HEK293 (cell line): ENCODE data around the gene TPO.

Experiments
- CTCF ChIA-PET: fragments of 350-600 bp; formaldehyde crosslinking; extraction: SDS; loops from one replicate; lab custom pipeline; 2021; ENCODE audit warnings: antibody characterized with exemption; lab: Yijun Ruan, JAX
- POLR2A ChIA-PET: fragments of 300-600 bp; formaldehyde crosslinking; extraction: SDS; loops from one replicate; lab custom pipeline; 2020; ENCODE audit warnings: antibody characterized with exemption, inconsistent platforms; lab: Yijun Ruan, JAX
- H3K27ac ChIP-seq: fragments of 200-500 bp; sonication (Bioruptor generic); 2 replicates; pipeline ENCODE4 v1.5.1; 2014; ENCODE audit warnings: low read depth, low read length, control low read depth, inconsistent platforms; ENCODE audit errors: extremely low read depth
- H3K36me3 ChIP-seq, 2 experiments: fragments of 200-500 bp in 1 of 2; sonication (Bioruptor generic) in 1 of 2; 1 replicate in 1 of 2; 2 replicates in 1 of 2; pipeline ENCODE4 v1.5.1; 2014 to 2017; ENCODE audit warnings: inconsistent platforms in 2 of 2, low read length in 2 of 2; ENCODE audit not compliant: control insufficient read depth in 2 of 2, insufficient read depth in 1 of 2
- H3K4me1 ChIP-seq: fragments of 200-500 bp; sonication (Bioruptor generic); 2 replicates; pipeline ENCODE4 v1.5.1; 2014; ENCODE audit warnings: mild to moderate bottlenecking, low read length, inconsistent platforms; ENCODE audit not compliant: control insufficient read depth, insufficient read depth
- H3K4me3 ChIP-seq: 2 replicates; pipeline ENCODE4 v1.5.1; 2011; ENCODE audit warnings: low read depth, mild to moderate bottlenecking, control low read depth, low read length, moderate library complexity
- H3K9me3 ChIP-seq: fragments of 200-500 bp; sonication (Bioruptor generic); 2 replicates; pipeline ENCODE4 v1.5.1; 2014; ENCODE audit warnings: low read depth, low read length, inconsistent platforms; ENCODE audit not compliant: control insufficient read depth, insufficient read depth
- BCL11B ChIP-seq: fragments of 450-650 bp; formaldehyde crosslinking; IDR thresholded peaks from 2 replicates; pipeline ENCODE4 v1.5.1; 2016; ENCODE audit warnings: low read depth, missing biosample characterization, missing genetic modification characterization
- BCL6B ChIP-seq: fragments of 450-650 bp; formaldehyde crosslinking; IDR thresholded peaks from 2 replicates; pipeline ENCODE4 v1.5.1; 2017; ENCODE audit warnings: missing biosample characterization, missing genetic modification characterization
- EGR2 ChIP-seq: fragments of 450-650 bp; formaldehyde crosslinking; IDR thresholded peaks from 2 replicates; pipeline ENCODE4 v1.5.1; 2016; ENCODE audit warnings: low read depth, missing biosample characterization, missing genetic modification characterization
- GLI4 ChIP-seq: fragments of 450-650 bp; formaldehyde crosslinking; IDR thresholded peaks from 2 replicates; pipeline ENCODE4 v1.5.1; 2016; ENCODE audit warnings: missing biosample characterization, missing genetic modification characterization
- HOXA7 ChIP-seq: sonication (generic); formaldehyde crosslinking; IDR thresholded peaks from 2 replicates; pipeline ENCODE4 v1.8.1; 2022; ENCODE audit warnings: missing genetic modification reagents, borderline replicate concordance
- IKZF3 ChIP-seq: fragments of 450-650 bp; IDR thresholded peaks from 2 replicates; pipeline ENCODE4 v1.5.0; 2018; ENCODE audit warnings: missing biosample characterization, mild to moderate bottlenecking, missing genetic modification characterization, moderate library complexity
- KLF1 ChIP-seq: fragments of 450-650 bp; formaldehyde crosslinking; IDR thresholded peaks from 2 replicates; pipeline ENCODE4 v1.5.1; 2016; ENCODE audit warnings: missing biosample characterization, missing genetic modification characterization
- KLF10 ChIP-seq: fragments of 450-650 bp; IDR thresholded peaks from 2 replicates; pipeline ENCODE4 v1.5.1; 2018; ENCODE audit warnings: missing biosample characterization, mild to moderate bottlenecking, missing genetic modification characterization
- PATZ1 ChIP-seq: fragments of 450-650 bp; formaldehyde crosslinking; IDR thresholded peaks from 2 replicates; pipeline ENCODE4 v1.5.1; 2016; ENCODE audit warnings: missing biosample characterization, missing genetic modification characterization
- PRDM10 ChIP-seq: fragments of 450-650 bp; formaldehyde crosslinking; IDR thresholded peaks from 2 replicates; pipeline ENCODE4 v1.5.1; 2016; ENCODE audit warnings: missing biosample characterization, missing genetic modification characterization
- YY1 ChIP-seq: fragments of 450-650 bp; formaldehyde crosslinking; IDR thresholded peaks from 2 replicates; pipeline ENCODE4 v1.5.1; 2018; ENCODE audit warnings: missing biosample characterization, missing genetic modification characterization
- ZBTB21 ChIP-seq: fragments of 450-650 bp; formaldehyde crosslinking; IDR thresholded peaks from 2 replicates; pipeline ENCODE4 v1.5.1; 2017; ENCODE audit warnings: missing biosample characterization, missing genetic modification characterization
- ZFHX2 ChIP-seq: fragments of 450-650 bp; formaldehyde crosslinking; conservative IDR thresholded peaks from 2 replicates; pipeline ENCODE4 v1.5.1; 2016; ENCODE audit warnings: missing biosample characterization, missing genetic modification characterization
- ZNF280C ChIP-seq: fragments of 450-650 bp; formaldehyde crosslinking; IDR thresholded peaks from 2 replicates; pipeline ENCODE4 v1.5.1; 2016; ENCODE audit warnings: missing biosample characterization, missing genetic modification characterization
- ZNF292 ChIP-seq: fragments of 450-650 bp; formaldehyde crosslinking; IDR thresholded peaks from 2 replicates; pipeline ENCODE4 v1.5.1; 2016; ENCODE audit warnings: low read depth, missing biosample characterization, missing genetic modification characterization, borderline replicate concordance
- ZNF341 ChIP-seq: fragments of 450-650 bp; formaldehyde crosslinking; IDR thresholded peaks from 2 replicates; pipeline ENCODE4; 2016; ENCODE audit warnings: low read depth, missing biosample characterization, missing genetic modification characterization
- ZNF362 ChIP-seq: fragments of 450-650 bp; formaldehyde crosslinking; IDR thresholded peaks from 2 replicates; pipeline ENCODE4 v1.5.1; 2016; ENCODE audit warnings: missing biosample characterization, missing genetic modification characterization
- ZNF423 ChIP-seq: fragments of 450-650 bp; formaldehyde crosslinking; IDR thresholded peaks from 2 replicates; pipeline ENCODE4 v1.5.1; 2016; ENCODE audit warnings: missing biosample characterization, missing genetic modification characterization
- ZNF544 ChIP-seq: fragments of 450-650 bp; formaldehyde crosslinking; IDR thresholded peaks from 2 replicates; pipeline ENCODE4 v1.5.0; 2017; ENCODE audit warnings: missing biosample characterization, missing genetic modification characterization
- ZNF549 ChIP-seq: fragments of 450-650 bp; IDR thresholded peaks from 2 replicates; pipeline ENCODE4 v1.5.1; 2018; ENCODE audit warnings: missing biosample characterization, missing genetic modification characterization, mild to moderate bottlenecking, inconsistent platforms, moderate library complexity
- ZNF610 ChIP-seq: fragments of 450-650 bp; formaldehyde crosslinking; IDR thresholded peaks from 2 replicates; pipeline ENCODE4 v1.5.1; 2016; ENCODE audit warnings: missing biosample characterization, missing genetic modification characterization, borderline replicate concordance
- ZNF621 ChIP-seq: fragments of 450-650 bp; formaldehyde crosslinking; IDR thresholded peaks from 2 replicates; pipeline ENCODE4 v1.5.1; 2017; ENCODE audit warnings: missing biosample characterization, missing genetic modification characterization
- ZNF626 ChIP-seq: fragments of 450-650 bp; sonication (Bioruptor Pico); formaldehyde crosslinking; IDR thresholded peaks from 2 replicates; pipeline ENCODE4 v1.5.1; 2018; ENCODE audit warnings: missing biosample characterization, missing genetic modification characterization, inconsistent platforms
- ZNF792 ChIP-seq: fragments of 450-650 bp; formaldehyde crosslinking; IDR thresholded peaks from 2 replicates; pipeline ENCODE4 v1.5.1; 2016; ENCODE audit warnings: missing biosample characterization, missing genetic modification characterization

Gene TPO

GRCh38 chr2:1492711-1493430 lies 79.6 kb downstream of the TPO start:
- Histone ChIP-seq H3K4me1 (no peaks in the 10 kb centered on the region), H3K27ac (no peak overlapping the region), H3K36me3 (no peaks in the 10 kb centered on the region), H3K9me3 (no peaks in the 10 kb centered on the region), H3K4me3 (no peak overlapping the region)
- POLR2A ChIA-PET, result interaction anchor here (0.7 kb wide), 1 partner anchor 89 kb away, joined by 4 read pairs; no protein-coding TSS in a partner anchor
- CTCF ChIA-PET, result no interaction called here
- TF ChIP-seq HOXA7 (no peak), PATZ1 (no peak), BCL11B (tag by site-specific recombination) (no peak), ZNF280C (tag by site-specific recombination) (no peak), ZNF792 (tag by site-specific recombination) (no peak), ZNF292 (tag by site-specific recombination) (no peak), YY1 (tag by site-specific recombination) (no peak), ZFHX2 (tag by site-specific recombination) (0 out of 2 replicates have a peak, but pooled peaks have one; percentile 8), KLF1 (no peak), KLF10 (no peak), GLI4 (no peak), ZNF610 (no peak), EGR2 (0 out of 2 replicates have a peak, but pooled peaks have one; percentile 4)

- H3K9me3 ChIP-seq, result no peaks in the 10 kb centered on the region
- H3K27ac ChIP-seq, result no peak overlapping the region
- no peak overlapping the region for H3K4me3 ChIP-seq
- H3K4me1 ChIP-seq, result no peaks in the 10 kb centered on the region
- CTCF ChIA-PET, result no interaction called here
- POLR2A ChIA-PET, result interaction anchor here (0.7 kb wide), 1 partner anchor 88 kb away, joined by 4 read pairs; no protein-coding TSS in a partner anchor
- H3K36me3 ChIP-seq, result no peaks in the 10 kb centered on the region
- TF ChIP-seq ZBTB21 (no peak), PRDM10 (no peak), ZNF423 (tag by site-specific recombination) (no peak), ZNF341 (no peak), IKZF3 (tag by site-specific recombination) (no peak), BCL6B (tag by site-specific recombination) (no peak), ZNF544 (no peak), ZNF549 (tag by site-specific recombination) (no peak), ZNF621 (no peak), ZNF362 (tag by site-specific recombination) (no peak), ZNF626 (tag by site-specific recombination) (no peak)
Measured at GRCh38 chr2:1493431-1494126, 80.3 kb downstream of the TPO start.
